Lower leg skin (tissue), 4 donors: Measurements from ENCODE around the gene CABLES1. TPM values are rescaled to one million over a fixed set of nuclear protein-coding genes. Genes with fewer than 3 reads are reported as not detected.

ENCODE experiments used
- DNase-seq, 2 donors: peaks; one replicate each; pipeline ENCODE4 v3.0.0-alpha.2; 2019; ENCODE audit warnings: low spot score in 2 of 2
- H3K4me3 ChIP-seq: fragments of 200-600 bp; sonication (generic); 2 replicates; pipeline ENCODE4 v1.5.1; 2017; ENCODE audit warnings: mild to moderate bottlenecking, low read depth; ENCODE audit not compliant: poor library complexity, severe bottlenecking
- CTCF ChIP-seq, 3 donors: fragments of 450-650 bp; IDR thresholded peaks; one replicate each; pipeline ENCODE4 v1.5.1; 2016; ENCODE audit warnings: antibody characterized with exemption in 3 of 3, mild to moderate bottlenecking in 3 of 3, moderate library complexity in 2 of 3
- POLR2A ChIP-seq, 2 donors: fragments of 450-650 bp; IDR thresholded peaks; one replicate each; pipeline ENCODE4 v1.6.1; 2016 to 2017; ENCODE audit warnings: antibody characterized with exemption in 2 of 2, mild to moderate bottlenecking in 1 of 2, moderate library complexity in 1 of 2
- whole genome bisulfite sequencing, 2 donors: methylation state at CpG; one replicate each; pipeline ENCODE4 v1.1.5; 2018; 5-methylcytosine and 5-hydroxymethylcytosine counted together
- intact Hi-C: fragments of 100-400 bp; cut with DNase I; formaldehyde crosslinking; loops from one replicate; pipeline ENCODE4 v1.15.0; 2023; ENCODE audit warnings: low total_unique reads
- total RNA-seq, 4 donors: library from RNA; depleted of rRNA; stranded (reverse); fragments of >200 nt; gene quantifications; one replicate each; pipeline ENCODE4 v1.1.0, GENCODE V29; 2016

CABLES1 gene
- total RNA-seq, 4 donors from 2014 or later: 15.0 to 52.5 (median 27.5) TPM

- no peak overlapping the region for H3K4me3 ChIP-seq
- intact Hi-C loops: no loop called here
- 29 to 49% methylated on average over 5 of the region's 5 CpGs for WGBS, 2 donors
- DNase-seq: no peak
- TF ChIP-seq CTCF (IDR thresholded peaks at IDR 0.05) (no peak), POLR2A (IDR thresholded peaks at IDR 0.05) (no peak)
Observed at GRCh38 chr18:23115683-23116096, 19.6 kb upstream of the CABLES1 start.

GRCh38 chr18:23121133-23121532 lies 14.2 kb upstream of the CABLES1 start:
- no peak for DNase-seq
- H3K4me3 ChIP-seq: no peak overlapping the region
- intact Hi-C loops: no loop called here
- no peak for TF ChIP-seq CTCF (IDR thresholded peaks at IDR 0.05)
- TF ChIP-seq POLR2A (IDR thresholded peaks at IDR 0.05): no peak
- WGBS, 2 donors: 94 to 97% methylated on average over 8 of the region's 8 CpGs

GRCh38 chr18:23122334-23123229 lies 12.7 kb upstream of the CABLES1 start:
- WGBS, 2 donors: 72 to 74% methylated on average over 15 of the region's 15 CpGs
- DNase-seq: no peak
- no peak overlapping the region for H3K4me3 ChIP-seq
- intact Hi-C loops: no loop called here
- TF ChIP-seq POLR2A (IDR thresholded peaks at IDR 0.05) (no peak), CTCF (IDR thresholded peaks at IDR 0.05) (no peak)

- intact Hi-C loops: no loop called here
- DNase-seq: no peak
- no peak overlapping the region for H3K4me3 ChIP-seq
- TF ChIP-seq POLR2A (IDR thresholded peaks at IDR 0.05) (no peak), CTCF (IDR thresholded peaks at IDR 0.05) (no peak)
- 51 to 54% methylated on average over 11 of the region's 11 CpGs for WGBS, 2 donors
Observed at GRCh38 chr18:23126376-23127056, 8.8 kb upstream of the CABLES1 start.

- DNase-seq: no peak
- TF ChIP-seq POLR2A (IDR thresholded peaks at IDR 0.05) (no peak), CTCF (IDR thresholded peaks at IDR 0.05) (no peak)
- intact Hi-C loops: no loop called here
- 22 to 25% methylated on average over 6 of the region's 6 CpGs for WGBS, 2 donors
- no peak overlapping the region for H3K4me3 ChIP-seq
Observed at GRCh38 chr18:23127090-23127489, 8.2 kb upstream of the CABLES1 start.
